ENCODE data around the gene TACSTD2.
"Not testable (repeated sequence)": the region's sequence is repeated elsewhere in the genome, so short reads cannot be mapped to it uniquely, and the experiment has no call there.

The TACSTD2 gene, protein sequence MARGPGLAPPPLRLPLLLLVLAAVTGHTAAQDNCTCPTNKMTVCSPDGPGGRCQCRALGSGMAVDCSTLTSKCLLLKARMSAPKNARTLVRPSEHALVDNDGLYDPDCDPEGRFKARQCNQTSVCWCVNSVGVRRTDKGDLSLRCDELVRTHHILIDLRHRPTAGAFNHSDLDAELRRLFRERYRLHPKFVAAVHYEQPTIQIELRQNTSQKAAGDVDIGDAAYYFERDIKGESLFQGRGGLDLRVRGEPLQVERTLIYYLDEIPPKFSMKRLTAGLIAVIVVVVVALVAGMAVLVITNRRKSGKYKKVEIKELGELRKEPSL

DNA sequence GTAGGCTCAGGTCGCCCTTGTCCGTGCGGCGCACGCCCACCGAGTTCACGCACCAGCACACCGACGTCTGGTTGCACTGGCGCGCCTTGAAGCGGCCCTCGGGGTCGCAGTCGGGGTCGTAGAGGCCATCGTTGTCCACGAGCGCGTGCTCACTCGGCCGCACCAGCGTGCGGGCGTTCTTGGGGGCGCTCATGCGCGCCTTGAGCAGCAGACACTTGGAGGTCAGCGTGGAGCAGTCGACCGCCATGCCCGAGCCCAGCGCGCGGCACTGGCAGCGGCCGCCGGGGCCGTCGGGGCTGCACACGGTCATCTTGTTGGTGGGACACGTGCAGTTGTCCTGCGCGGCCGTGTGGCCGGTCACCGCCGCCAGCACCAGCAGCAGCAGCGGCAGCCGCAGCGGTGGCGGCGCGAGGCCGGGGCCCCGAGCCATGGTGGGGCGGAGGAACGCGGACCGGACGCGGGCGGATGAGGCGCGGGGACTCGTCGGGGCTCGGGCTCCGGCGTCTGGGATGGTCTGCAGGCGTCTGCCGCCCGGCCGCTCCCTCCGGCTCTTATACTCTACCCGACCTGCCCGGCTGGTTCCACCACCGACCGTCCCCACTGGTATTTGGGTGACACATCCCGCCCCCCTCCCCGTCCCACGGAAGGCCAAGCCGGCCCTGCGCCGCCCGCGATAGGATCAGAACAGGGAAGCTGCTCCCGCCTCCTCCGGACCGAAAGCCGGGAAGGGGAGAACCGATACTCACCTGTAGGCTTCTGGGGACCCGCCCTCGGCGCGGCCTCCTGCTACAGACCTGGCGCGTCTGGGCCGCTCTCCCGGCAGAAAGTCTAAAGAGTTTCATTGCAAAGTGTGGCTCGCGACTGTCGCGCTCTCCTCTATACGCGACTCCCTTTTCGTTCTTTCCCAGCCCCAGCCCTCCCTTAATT lies at the start of gene TACSTD2:
Gene TACSTD2, minus strand, starts transcription at position 526 of the 927 bp plus-strand sequence. Its CDS starts 96 bp downstream, at position 430.
- no peak for DNase-seq

DNA sequence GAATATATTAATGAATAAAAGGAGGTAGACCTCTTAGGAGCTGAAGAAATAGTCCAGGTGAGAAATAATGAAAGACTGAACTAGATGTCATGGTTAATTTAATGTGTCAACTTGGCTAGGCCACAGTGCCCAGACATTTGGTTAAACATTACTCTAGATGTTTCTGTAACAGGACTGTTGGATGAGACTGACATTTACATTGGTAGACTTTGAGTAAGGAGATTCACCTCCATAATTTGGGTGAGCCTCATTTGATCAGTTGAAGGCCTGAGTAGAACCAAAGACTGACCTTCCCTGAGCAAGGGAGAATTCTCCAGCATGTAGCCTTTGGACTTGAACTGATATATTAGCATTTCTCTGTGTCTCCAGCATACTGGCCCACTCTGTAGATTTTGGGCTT lies 49.2 kb upstream of the TACSTD2 start:
- DNase-seq: no peak

DNA sequence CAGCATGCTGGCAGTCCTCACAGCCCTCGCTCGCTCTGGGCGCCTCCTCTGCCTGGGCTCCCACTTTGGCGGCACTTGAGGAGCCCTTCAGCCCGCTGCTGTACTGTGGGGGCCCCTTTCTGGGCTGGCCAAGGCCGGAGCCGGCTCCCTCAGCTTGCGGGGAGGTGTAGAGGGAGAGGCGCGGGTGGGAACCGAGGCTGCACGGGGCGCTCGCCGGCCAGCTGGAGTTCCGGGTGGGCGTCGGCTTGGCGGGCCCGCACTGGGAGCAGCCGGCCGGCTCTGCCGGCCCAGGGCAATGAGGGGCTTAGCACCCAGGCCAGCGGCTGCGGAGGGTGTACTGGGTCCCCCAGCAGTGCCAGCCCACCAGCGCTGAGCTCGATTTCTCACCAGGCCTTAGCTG lies 46.2 kb upstream of the TACSTD2 start:
- not testable (repeated sequence) for DNase-seq

DNA sequence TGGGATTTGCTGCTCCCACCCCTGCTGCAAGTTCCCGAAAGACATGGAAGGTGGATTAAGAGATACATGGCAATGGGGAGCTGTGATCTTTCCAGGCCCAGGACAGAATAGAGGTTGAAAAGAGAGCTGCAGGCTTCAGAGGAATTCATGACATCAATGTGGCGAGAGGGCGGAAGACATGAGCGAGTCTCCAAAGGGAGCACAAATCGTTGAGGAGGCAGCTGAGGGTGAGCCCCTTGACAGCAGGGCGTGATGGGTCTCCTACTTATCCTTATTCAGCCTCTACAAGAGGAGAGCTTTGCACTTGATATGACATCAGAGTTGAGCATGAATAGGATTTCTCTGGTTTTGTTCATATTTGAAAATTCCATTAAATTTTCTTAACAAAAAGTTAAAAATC lies 45.5 kb upstream of the TACSTD2 start:
- DNase-seq: no peak

DNA sequence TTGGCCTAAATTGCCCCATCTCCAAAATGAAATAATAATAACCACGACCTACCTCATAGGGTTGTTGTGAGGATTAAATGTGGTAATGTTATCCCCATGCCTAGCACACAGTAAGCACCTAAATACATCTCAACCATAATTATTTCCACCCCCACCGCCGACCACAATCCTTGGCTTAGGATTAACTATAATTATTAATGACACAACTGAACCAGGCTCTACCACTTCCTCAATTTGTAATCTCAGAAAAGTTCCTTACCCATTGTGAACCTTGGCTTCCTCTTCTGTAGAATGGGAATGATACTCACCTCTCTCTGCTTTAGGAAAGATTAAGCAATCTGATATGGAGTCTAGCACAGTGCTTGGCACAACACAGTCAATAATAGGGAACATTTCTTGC lies 44.3 kb upstream of the TACSTD2 start:
- DNase-seq: no peak

DNA sequence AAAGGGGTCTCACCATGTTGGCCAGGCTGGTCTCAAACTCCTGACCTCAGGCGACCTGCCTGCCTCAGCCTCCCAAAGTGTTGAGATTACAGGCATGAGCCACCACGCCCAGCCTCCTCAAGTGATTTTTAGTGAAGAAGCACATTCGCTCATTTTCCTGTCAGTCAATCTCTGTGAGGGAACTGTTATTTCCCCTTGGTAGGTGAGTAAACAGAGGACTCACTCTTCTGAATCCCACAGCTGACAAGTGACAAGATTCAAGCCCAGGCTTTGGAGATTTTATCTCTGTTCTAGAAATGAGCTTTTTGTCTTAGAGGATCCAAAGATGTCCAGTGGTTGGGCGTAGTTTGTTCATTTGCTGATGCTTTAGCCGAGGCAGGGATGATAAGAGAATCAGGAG lies 43.9 kb upstream of the TACSTD2 start:
- DNase-seq: no peak

DNA sequence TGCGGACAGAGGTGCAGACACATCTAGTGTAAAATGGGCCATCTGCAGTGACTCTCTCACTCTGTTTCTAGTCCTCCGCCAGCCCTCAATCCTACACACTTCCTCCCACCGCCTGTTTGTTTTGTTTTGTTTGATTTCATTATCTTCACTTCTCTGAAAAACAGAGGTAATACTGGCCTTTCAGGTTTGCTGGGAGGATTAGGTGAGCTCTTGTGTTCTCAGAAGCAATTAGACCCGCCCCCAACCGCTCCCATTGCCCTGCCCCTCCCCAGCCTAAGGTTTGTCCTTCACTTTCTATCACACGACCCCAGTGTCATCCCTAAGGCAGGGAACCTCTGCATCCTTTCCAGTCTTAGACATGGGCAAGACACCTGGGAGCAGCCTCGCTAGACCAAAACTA lies 43.2 kb upstream of the TACSTD2 start:
- DNase-seq: no peak

DNA sequence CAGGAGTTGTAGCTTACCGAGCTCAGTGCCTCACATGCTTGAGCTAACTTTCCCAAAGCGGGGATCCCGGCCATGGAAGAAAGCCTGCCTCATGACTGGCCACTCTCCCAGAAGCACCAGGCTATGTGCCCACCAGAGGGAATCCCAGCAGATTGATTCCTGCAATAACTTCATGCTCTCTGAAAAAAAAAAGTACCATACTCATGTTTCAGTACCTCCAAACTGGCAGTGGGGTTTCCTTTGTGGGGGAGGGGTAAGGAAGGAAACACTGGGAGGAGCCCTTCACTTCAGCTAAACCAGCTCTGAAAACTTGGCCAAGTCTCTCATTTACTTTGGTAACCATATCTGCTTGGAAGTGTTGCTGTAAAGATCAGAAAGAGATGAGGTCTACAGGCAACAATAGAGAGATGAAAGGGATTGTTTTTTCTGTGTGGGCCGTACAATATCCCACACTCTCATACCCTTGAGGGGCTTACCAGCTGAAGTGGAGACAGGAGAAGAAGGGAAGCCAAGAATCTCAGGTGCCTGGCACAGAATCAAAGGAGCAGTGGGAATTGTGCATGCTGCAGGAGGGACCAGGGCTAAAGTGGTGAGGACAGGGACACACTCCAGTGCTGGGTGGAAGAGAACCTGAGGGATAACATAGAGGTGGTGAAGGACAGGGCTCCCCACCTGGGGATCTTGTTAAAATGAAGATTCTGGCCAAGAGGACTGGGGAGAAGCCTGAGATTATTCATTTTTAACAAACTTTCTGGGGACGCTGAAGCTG lies 42.4 kb upstream of the TACSTD2 start:
- peak; percentile 11 for DNase-seq

DNA sequence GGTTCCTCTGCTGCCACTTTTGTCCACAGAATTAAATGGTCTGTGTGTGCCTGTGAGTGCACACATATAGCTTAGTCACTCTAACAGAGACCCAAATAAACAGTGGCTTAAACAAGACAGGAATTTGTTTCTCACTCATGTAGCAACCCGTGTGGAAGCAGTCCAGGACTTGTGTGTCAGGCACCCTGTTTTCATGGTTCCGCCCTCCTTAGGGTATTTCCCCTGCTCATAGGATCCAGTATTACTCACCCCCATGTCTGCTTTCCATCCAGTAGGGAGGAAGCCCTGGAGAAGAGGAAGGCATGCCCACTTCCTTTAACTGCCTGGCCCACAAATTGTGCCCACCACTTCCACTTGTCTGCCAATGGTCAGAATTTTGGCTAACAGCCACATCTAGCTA lies 41.3 kb upstream of the TACSTD2 start:
- DNase-seq: no peak

DNA sequence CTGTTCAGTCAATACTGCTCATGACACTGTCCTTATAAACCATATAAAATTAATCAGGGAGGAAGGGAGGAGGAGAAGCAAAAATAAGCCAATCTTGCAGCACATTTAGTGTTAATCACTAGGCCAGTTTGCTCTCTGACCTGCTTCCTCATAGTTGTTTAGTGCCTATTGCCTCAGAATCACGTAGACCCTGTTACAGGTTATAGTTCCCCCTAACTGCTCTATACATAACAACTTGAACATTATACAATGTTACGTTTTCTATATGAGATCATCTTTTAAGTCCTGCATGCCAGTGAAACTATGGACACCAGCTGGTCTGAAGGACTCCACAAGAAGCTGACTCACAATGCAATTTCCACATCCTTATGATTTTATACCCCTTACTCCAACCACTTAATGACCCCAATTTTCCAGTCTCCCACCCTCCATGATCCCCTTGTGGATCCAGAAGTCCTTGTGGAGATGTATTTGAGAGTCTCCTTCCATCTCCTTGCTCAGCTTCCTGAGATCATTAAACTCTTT lies 34.9 kb upstream of the TACSTD2 start:
- DNase-seq: no peak

DNA sequence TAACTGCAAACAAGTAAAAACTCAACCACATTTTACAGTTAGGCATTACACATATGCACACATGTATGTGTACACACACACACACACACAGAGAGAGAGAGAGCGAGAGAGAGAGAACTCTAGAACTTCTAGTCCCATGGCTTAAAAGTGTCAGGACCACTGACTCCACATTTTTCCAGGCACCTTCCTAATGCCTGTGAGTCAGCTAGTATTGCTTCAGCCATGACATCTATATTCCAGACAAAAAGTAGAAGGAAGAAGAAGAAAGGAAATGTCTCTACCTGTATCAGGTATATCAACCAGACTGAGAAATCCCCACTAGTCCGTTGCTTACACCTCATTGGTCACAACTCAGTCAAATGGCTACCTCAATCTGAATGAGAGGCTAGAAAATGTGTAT lies 31.9 kb upstream of the TACSTD2 start:
- DNase-seq: no peak

DNA sequence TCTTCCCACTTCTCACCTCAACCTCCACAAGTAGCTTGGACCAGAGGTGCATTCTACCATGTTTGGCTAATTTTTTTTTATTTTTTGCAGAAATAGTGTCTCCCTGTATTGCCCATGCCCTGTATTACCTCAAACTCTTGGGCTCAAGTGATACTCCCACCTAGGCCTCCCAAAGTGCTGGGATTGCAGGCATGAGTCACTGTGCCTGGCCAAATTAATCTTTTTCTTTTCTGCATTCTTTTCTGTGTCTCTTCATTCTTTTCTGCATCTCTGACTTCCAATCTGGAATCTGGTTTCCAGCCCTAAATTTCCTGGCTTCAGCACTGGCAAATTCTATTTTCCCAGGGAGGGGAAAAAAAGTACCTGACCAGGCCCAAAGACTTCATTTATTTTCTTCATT lies 31.2 kb upstream of the TACSTD2 start:
- DNase-seq: no peak

DNA sequence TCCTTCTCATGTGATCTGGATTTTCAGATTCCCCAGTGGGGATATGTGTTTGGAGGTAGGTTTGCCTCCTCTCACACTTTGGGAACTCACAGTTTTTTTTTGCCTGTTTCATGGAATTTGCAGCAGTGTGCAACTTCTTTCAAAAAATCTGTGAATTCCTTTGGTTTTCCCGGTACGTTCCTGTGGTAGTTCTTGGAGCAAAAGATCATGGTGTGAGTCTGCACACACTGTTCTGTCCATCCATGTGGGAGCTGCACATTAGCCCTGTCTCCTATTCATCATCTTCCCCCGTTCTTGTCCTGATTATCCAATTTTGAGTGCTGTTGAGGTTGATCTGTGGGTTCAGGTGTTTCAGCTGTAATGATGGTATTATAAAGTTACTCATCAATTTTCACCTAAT lies 30.3 kb upstream of the TACSTD2 start:
- no peak for DNase-seq

DNA sequence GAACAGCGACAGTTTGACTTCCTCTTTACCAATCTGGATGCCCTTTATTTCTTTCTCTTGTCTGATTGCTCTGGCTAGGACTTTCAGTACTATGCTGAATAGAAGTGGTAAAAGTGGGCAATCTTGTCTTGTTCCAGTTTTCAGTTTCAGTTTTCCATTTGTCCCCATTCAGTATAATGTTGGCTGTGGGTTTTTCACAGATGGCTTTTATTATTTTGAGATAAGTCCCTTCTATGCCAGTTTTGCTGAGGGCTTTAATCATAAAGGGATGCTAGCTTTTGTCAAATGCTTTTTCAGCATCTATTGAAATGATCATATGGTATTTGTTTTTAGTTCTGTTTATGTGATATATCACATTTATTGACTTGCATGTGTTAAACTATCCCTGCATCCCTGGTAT lies 24.9 kb upstream of the TACSTD2 start:
- DNase-seq: not testable (repeated sequence)

DNA sequence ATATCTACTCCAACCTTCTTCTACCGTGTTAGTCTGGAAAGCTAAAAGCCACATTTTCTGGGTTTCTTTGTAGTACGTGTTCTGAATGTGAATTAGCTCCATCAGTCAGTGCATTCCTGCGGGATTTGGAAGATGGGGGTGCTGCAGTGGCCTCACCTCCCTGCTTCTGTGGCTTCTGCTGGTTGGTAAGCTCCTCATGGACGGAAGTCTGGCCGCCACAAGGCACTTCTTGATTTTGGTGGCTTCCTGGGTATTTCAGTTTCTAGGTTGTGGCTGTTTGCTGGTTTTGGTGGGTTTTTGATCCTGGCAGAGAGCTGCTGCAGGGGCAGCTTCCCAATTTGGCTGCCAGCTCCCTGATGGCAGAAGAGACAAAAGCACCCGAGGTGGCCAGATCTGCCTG lies 20.9 kb upstream of the TACSTD2 start:
- no peak for DNase-seq

DNA sequence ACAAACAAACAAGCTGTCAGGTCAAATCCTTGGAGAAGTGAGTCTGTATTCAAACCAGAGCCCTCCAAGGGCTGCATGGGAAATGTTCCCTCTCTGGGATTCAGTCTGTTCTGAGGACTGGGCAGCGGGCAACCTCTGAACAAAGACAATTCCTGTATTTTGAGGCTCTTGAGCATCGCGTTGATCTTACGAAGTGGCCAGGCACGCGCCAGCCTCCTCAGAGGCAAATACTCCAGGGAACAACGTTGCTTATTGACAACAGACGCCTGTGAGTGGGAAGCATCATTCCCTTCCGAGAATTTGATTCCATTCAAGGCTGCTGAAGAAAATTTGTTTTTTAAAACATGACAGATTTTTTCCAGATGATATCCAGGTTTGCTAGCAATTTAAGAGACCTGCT lies 20.0 kb upstream of the TACSTD2 start:
- DNase-seq: peak; percentile 2

DNA sequence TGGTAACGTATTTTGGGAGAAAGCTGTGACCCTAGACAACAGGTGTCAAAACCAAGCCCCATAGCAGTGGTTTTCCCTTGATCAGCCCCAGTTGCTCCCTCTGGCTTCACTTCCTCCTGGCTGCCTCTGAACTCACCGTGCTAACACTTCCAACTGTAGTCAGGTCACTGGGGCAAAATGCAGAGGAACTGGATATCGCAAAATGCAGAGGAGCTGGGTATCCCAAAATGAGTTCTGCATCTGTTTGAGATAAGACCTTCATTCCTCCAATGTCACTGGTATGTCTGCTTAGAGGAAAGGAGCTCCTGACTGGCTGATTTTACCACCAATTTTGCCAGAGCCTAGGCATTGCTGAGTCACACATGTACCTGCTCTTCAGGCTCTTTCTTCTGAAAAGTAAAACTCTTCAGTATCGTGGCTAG lies 19.6 kb upstream of the TACSTD2 start:
- no peak for DNase-seq

DNA sequence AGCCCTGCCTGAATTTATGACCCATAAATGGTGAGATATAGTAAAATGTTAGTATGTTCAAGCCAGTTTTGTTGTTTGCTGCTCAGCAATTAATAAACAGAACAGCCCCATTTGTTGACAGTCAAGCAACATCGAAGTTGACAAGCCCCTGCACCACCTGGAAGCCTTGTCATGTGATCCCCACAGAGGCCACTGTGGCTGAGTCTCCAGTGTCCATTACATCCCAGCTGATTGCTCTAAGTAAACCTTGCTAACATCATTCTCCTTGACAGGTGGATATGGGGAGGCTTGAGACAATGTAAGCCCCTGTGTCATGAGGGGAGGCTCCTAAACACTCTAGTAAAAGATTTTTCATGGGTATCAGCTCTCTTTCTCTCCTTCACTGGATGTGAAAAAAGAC lies 17.5 kb upstream of the TACSTD2 start:
- no peak for DNase-seq

DNA sequence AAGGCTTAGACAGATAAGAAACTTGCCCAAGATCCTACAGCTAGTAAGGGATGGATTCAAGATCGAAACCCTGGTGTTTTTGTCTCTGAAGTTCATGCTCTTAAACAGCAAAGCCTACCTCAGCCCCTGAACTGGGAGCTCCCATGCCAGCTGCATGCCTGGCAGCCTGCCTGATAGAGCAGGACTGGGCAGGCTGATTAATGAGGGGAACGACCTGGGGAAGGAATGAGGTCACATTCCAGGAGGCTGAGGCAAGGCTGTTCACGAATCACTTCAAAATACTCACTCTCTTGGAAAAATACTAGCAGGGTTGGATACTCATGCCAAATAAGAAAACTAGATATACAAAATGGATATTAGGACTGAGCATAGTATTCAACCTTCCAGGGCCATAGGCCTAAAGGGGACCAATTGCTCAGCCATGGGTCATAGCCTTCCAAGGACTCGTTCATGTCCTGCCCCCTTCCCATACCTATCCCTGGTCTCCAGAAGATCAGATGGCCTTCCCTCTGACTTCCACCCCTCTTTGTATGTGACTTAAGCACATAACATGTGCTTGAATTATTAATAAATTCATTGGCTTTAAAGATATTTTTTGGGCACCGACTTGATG lies 15.6 kb upstream of the TACSTD2 start:
- peak; percentile 28 for DNase-seq

DNA sequence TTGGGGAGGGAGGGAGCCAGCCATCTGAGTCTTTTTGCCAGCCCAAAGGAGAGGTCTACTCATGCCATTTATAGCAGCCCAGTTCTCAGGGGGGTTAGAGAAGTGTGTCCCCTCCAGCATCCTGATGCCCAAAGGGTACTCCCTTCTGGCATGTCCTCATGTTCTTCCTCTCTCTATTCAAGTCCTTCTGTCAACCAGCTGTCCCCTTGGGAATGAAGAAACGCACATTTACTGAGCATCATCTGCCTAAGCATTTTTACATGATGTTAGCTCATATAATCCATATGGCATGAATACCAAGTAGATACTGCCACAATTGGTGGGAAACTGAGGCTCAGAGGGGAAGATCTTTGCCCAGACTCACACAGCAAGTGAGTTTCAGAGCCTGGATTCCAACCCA lies 14.8 kb upstream of the TACSTD2 start:
- peak; percentile 6 for DNase-seq

DNA sequence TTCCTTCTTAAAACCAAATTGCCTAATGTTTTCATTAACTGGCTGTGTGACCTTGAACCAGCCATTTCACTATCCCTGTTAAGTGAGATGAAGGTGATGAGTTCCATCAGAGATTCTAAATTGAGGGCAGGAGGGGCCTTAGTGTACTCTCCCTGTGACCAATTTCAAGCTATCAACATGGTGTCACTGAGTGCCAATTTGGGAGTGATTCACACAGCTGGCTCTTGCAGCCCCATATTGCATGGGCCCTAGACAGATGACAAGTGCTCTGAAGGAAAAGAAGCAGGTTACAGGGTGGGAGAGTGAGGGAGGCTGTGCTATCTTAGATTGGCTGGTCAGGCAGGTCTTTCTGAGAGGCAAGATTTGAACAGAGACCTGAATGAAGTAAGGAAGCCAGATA lies 13.0 kb upstream of the TACSTD2 start:
- no peak for DNase-seq

DNA sequence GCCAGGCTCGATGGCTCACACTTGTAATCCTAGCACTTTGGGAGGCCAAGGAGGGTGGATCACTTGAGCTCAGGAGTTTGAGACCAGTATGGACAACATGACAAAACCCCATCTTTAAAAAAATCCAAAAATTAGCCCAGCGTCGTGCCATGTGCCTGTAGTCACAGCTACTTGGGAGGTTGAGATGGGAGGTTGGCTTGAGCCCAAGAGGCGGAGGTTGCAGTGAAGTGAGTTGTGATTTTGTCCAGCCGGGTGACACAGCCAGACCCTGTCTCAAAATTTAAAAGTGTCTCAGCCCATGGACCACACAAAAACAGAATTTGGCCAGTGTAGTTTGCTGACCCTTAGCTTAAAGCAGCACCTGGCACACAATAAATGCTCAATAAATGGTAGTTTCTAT lies 11.3 kb upstream of the TACSTD2 start:
- no peak for DNase-seq

DNA sequence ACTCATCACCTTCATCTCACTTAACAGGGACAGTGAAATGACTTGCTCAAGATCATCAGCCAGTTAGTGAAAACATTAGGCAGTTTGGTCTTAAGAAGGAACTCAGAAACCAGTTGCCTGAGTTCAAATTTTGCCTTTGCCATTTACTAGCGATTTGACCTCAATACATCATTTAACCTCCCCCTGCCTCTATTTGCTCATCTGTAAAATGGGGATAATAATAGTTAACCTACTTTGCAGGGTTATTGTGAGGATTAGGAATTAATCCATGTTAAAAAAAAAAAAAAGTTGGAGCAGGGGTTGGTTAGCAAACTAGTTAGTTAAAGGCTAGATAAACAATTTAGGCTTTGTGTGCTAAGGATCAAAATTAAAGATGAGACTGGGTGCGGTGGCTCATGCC lies 10.6 kb upstream of the TACSTD2 start:
- DNase-seq: no peak
